MM.1S (cell line): ENCODE measurements around the gene RUNX2.

Experiments used
- EZH2 ChIP-seq: fragments of 300-600 bp; sonication (generic); optimal IDR thresholded peaks from 2 replicates; pipeline ENCODE3; 2017; ENCODE audit warnings: low read depth, mild to moderate bottlenecking, antibody characterized with exemption, low read length, mixed read lengths
- TF ChIP-seq, protein P1 (sequence below): fragments of 300-600 bp; sonication (generic); IDR thresholded peaks from 2 replicates; pipeline ENCODE4 v1.5.1; 2016; ENCODE audit warnings: antibody characterized with exemption, low read length, mixed read lengths

DNA sequence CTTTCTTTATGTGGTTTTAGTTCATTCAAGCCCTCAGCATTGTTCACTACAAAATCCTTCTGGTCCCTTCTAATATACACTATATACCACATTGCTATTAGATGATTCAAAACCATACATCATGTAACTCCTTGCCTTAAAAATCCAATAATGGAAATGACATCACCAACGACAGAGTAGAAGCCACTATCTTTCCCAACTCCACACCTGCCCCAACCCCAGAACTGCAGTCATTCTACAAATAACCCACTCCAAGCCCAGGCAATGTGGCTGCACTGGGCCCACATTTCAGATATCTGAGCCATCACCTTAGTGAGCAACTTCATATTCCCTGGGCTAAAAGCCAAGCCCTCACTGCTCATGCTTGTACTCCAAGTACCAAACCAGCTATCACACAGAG, 22.6 kb upstream of the RUNX2 start:
- TF ChIP-seq EZH2 = no peak
- TF ChIP-seq, protein P1, sequence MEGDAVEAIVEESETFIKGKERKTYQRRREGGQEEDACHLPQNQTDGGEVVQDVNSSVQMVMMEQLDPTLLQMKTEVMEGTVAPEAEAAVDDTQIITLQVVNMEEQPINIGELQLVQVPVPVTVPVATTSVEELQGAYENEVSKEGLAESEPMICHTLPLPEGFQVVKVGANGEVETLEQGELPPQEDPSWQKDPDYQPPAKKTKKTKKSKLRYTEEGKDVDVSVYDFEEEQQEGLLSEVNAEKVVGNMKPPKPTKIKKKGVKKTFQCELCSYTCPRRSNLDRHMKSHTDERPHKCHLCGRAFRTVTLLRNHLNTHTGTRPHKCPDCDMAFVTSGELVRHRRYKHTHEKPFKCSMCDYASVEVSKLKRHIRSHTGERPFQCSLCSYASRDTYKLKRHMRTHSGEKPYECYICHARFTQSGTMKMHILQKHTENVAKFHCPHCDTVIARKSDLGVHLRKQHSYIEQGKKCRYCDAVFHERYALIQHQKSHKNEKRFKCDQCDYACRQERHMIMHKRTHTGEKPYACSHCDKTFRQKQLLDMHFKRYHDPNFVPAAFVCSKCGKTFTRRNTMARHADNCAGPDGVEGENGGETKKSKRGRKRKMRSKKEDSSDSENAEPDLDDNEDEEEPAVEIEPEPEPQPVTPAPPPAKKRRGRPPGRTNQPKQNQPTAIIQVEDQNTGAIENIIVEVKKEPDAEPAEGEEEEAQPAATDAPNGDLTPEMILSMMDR = no peak
